ENCODE measurements around the gene SCYGR5.
A peak's percentile ranks its signal among the peaks of the same experiment; 100 is the strongest.
"Not testable (repeated sequence)": the region's sequence is repeated elsewhere in the genome, so short reads cannot be mapped to it uniquely, and the experiment has no call there.

Gene SCYGR5

GRCh38 chr2:227666631-227667170 lies at the start of gene SCYGR5:
Gene SCYGR5, plus strand, starts transcription at chr2:227666804. Its CDS starts 0 bp downstream, at chr2:227666804.
- DNase-seq (ENCODE audit: low read depth); H3K4me3 ChIP-seq (ENCODE audit: low read length): not testable (repeated sequence)

- DNase-seq (ENCODE audit: low read depth), result no peak
- TF ChIP-seq CTCF (conservative IDR thresholded peaks at IDR 0.05; ENCODE audit: low read depth, low read length), result no peak
Measured at GRCh38 chr2:227617316-227618230, 49.0 kb upstream of the SCYGR5 start, which contains the start of gene SCYGR4. Gene SCYGR4, plus strand, starts transcription at chr2:227617498. Its CDS starts 0 bp downstream, at chr2:227617498.

GRCh38 chr2:227623226-227623625 lies 43.4 kb upstream of the SCYGR5 start:
- DNase-seq (ENCODE audit: low read depth), result peak; percentile 11
- TF ChIP-seq CTCF (conservative IDR thresholded peaks at IDR 0.05; ENCODE audit: low read depth, low read length), result no peak
- H3K4me3 ChIP-seq (ENCODE audit: low read length), result no peak overlapping the region

More at GRCh38 chr2:227617316-227618230, 49.0 kb upstream of the SCYGR5 start, which contains the start of gene SCYGR4:
- no peak within 1 kb of the TSS for H3K4me3 ChIP-seq (ENCODE audit: low read length)

GRCh38 chr2:227625420-227625819 lies 41.2 kb upstream of the SCYGR5 start:
- H3K4me3 ChIP-seq (ENCODE audit: low read length), result no peak overlapping the region
- TF ChIP-seq CTCF (conservative IDR thresholded peaks at IDR 0.05; ENCODE audit: low read depth, low read length), result no peak
- no peak for DNase-seq (ENCODE audit: low read depth)

- TF ChIP-seq CTCF (conservative IDR thresholded peaks at IDR 0.05; ENCODE audit: low read depth, low read length), result no peak
Measured at GRCh38 chr2:227626580-227627151, 39.9 kb upstream of the SCYGR5 start.

GRCh38 chr2:227627769-227628168 lies 38.8 kb upstream of the SCYGR5 start:
- TF ChIP-seq CTCF (conservative IDR thresholded peaks at IDR 0.05; ENCODE audit: low read depth, low read length), result no peak
- H3K4me3 ChIP-seq (ENCODE audit: low read length), result no peak overlapping the region
- DNase-seq (ENCODE audit: low read depth), result no peak

More at GRCh38 chr2:227626580-227627151, 39.9 kb upstream of the SCYGR5 start:
- H3K4me3 ChIP-seq (ENCODE audit: low read length), result no peak overlapping the region
- no peak for DNase-seq (ENCODE audit: low read depth)

GRCh38 chr2:227629435-227629834 lies 37.2 kb upstream of the SCYGR5 start:
- no peak for TF ChIP-seq CTCF (conservative IDR thresholded peaks at IDR 0.05; ENCODE audit: low read depth, low read length)
- no peak for DNase-seq (ENCODE audit: low read depth)
- H3K4me3 ChIP-seq (ENCODE audit: low read length), result no peak overlapping the region
